Liver (tissue), 9 donors: ENCODE data around the gene CD40. TPM values are rescaled to one million over a fixed set of nuclear protein-coding genes. Genes with fewer than 3 reads are reported as not detected.

Experiments
- DNase-seq: peaks from one replicate; pipeline ENCODE4 v3.0.0-alpha.2; 2017; ENCODE audit warnings: low spot score
- H3K27ac ChIP-seq, 2 donors: one replicate each; pipeline ENCODE4 v1.7.0; 2013; ENCODE audit warnings: inconsistent platforms in 2 of 2, low read length in 2 of 2, control low read depth in 1 of 2, low read depth in 1 of 2, mild to moderate bottlenecking in 1 of 2
- H3K27me3 ChIP-seq, 4 donors: one replicate each; pipeline versions ENCODE4 v1.6.1 to v1.7.0; 2013; ENCODE audit warnings: low read length in 3 of 4, inconsistent platforms in 1 of 4, mild to moderate bottlenecking in 1 of 4, moderate library complexity in 1 of 4; ENCODE audit not compliant: control insufficient read depth in 4 of 4, insufficient read depth in 4 of 4
- H3K36me3 ChIP-seq, 4 donors: one replicate each; pipeline versions ENCODE4 v1.6.1 to v1.7.0; 2013; ENCODE audit warnings: low read length in 3 of 4, mild to moderate bottlenecking in 3 of 4, low read depth in 1 of 4, moderate library complexity in 1 of 4; ENCODE audit not compliant: control insufficient read depth in 4 of 4, insufficient read depth in 3 of 4
- H3K4me1 ChIP-seq, 4 donors: one replicate each; pipeline versions ENCODE4 v1.6.1 to v1.7.0; 2013; ENCODE audit warnings: low read length in 3 of 4, mild to moderate bottlenecking in 3 of 4, moderate library complexity in 1 of 4; ENCODE audit not compliant: control insufficient read depth in 4 of 4, insufficient read depth in 4 of 4
- H3K4me3 ChIP-seq, 3 donors: one replicate each; pipeline versions ENCODE4 v1.6.1 to v1.7.0; 2013; ENCODE audit warnings: low read length in 3 of 3, control low read depth in 1 of 3, low read depth in 1 of 3, mild to moderate bottlenecking in 1 of 3
- H3K9ac ChIP-seq, 2 donors: one replicate each; pipeline ENCODE4 v1.7.0; 2013; ENCODE audit warnings: low read length in 2 of 2, mild to moderate bottlenecking in 2 of 2, moderate library complexity in 2 of 2, control low read depth in 1 of 2, low read depth in 1 of 2
- H3K9me3 ChIP-seq, 4 donors: one replicate each; pipeline versions ENCODE4 v1.6.1 to v1.7.0; 2013; ENCODE audit warnings: low read length in 3 of 4; ENCODE audit not compliant: control insufficient read depth in 4 of 4
- ATF3 ChIP-seq: IDR thresholded peaks from 2 replicates; pipeline ENCODE4 v1.6.1; 2016; ENCODE audit warnings: antibody characterized with exemption
- EGR1 ChIP-seq, 2 donors: IDR thresholded peaks; 2 replicates each; pipeline ENCODE4 v1.6.1; 2016 to 2018; ENCODE audit warnings: antibody characterized with exemption in 2 of 2, low read depth in 2 of 2
- GABPA ChIP-seq, 2 donors: IDR thresholded peaks in 1 of 2; conservative IDR thresholded peaks in 1 of 2; 2 replicates each; pipeline ENCODE4 v1.6.1; 2016; ENCODE audit warnings: antibody characterized with exemption in 2 of 2, mild to moderate bottlenecking in 1 of 2, moderate library complexity in 1 of 2
- JUND ChIP-seq, 2 donors: IDR thresholded peaks; 2 replicates each; pipeline ENCODE4 v1.6.1; 2016; ENCODE audit warnings: antibody characterized with exemption in 2 of 2
- RAD21 ChIP-seq, 2 donors: IDR thresholded peaks; 2 replicates each; pipeline ENCODE4 v1.6.1; 2016; ENCODE audit warnings: antibody characterized with exemption in 2 of 2, mild to moderate bottlenecking in 2 of 2
- REST ChIP-seq: IDR thresholded peaks from 2 replicates; pipeline ENCODE4 v1.6.1; 2016; ENCODE audit warnings: antibody characterized with exemption, mild to moderate bottlenecking
- RXRA ChIP-seq, 2 donors: IDR thresholded peaks; 2 replicates each; pipeline ENCODE4 v1.6.1; 2017 to 2018; ENCODE audit warnings: antibody characterized with exemption in 2 of 2, mild to moderate bottlenecking in 1 of 2
- SP1 ChIP-seq: IDR thresholded peaks from 2 replicates; pipeline ENCODE4 v1.6.1; 2018; ENCODE audit warnings: antibody characterized with exemption, mild to moderate bottlenecking
- TAF1 ChIP-seq: conservative IDR thresholded peaks from 2 replicates; pipeline ENCODE4 v1.6.1; 2016; ENCODE audit warnings: antibody characterized with exemption, mild to moderate bottlenecking
- YY1 ChIP-seq: IDR thresholded peaks from 2 replicates; pipeline ENCODE4 v1.6.1; 2016; ENCODE audit warnings: antibody characterized with exemption, mild to moderate bottlenecking
- WGBS: extraction: QIAGEN DNeasy Blood & Tissue Kit; methylation state at CpG from one replicate; pipeline ENCODE4 v1.1.7; 2013; 5-methylcytosine and 5-hydroxymethylcytosine counted together
- polyA plus RNA-seq, 2 donors: library from polyadenylated mRNA; stranded (reverse) in 1 of 2; unstranded in 1 of 2; fragments of 200-250 nt in 1 of 2; fragments of >200 nt in 1 of 2; fragmentation: Nextera tagmentation in 1 of 2; extraction: Ambion mirVana in 1 of 2; gene quantifications; one replicate each; pipeline versions ENCODE4 v1.2.1 to v1.2.3, GENCODE V29; 2013 to 2015
- total RNA-seq, 2 donors: library from RNA; depleted of rRNA; stranded (reverse); fragments of >200 nt; gene quantifications; one replicate each; pipeline ENCODE4 v1.2.3, GENCODE V29; 2014
- TF ChIP-seq, protein P1 (sequence below): fragments of 150-350 bp; IDR thresholded peaks from 2 replicates; pipeline ENCODE4 v1.5.1; 2017; ENCODE audit warnings: improper control_type of control experiment, low read depth, low read length; ENCODE audit not compliant: missing input control
- TF ChIP-seq, protein P2 (sequence below): IDR thresholded peaks from 2 replicates; pipeline ENCODE4 v1.6.1; 2016; ENCODE audit warnings: antibody characterized with exemption
- donor health status: healthy.
- donor health status: healthy.
- donor health status: healthy.
- donor health status: healthy.
- donor health status: healthy.

The CD40 gene
- total and polyA plus RNA-seq, 4 donors: 2.2 to 9.4 (median 6.0) TPM

- no peak overlapping the region for H3K27ac ChIP-seq
- 45% methylated on average over 4 of the region's 4 CpGs for WGBS
- no peaks in the 10 kb centered on the region for H3K36me3 ChIP-seq
- no peak overlapping the region for H3K9ac ChIP-seq
- no peaks in the 10 kb centered on the region for H3K9me3 ChIP-seq
- no peaks in the 10 kb centered on the region for H3K27me3 ChIP-seq
- DNase-seq: no peak
- H3K4me3 ChIP-seq: no peak overlapping the region
- peaks cover 16 to 58% (median 42%) of the 10 kb centered on the region in 4 donors for H3K4me1 ChIP-seq
- TF ChIP-seq JUND (IDR thresholded peaks at IDR 0.05): peak; percentile 56 to 70
- no peak for TF ChIP-seq YY1
These were observed 32.8 kb upstream of the CD40 start for GRCh38 chr20:46085179-46085851.

DNA sequence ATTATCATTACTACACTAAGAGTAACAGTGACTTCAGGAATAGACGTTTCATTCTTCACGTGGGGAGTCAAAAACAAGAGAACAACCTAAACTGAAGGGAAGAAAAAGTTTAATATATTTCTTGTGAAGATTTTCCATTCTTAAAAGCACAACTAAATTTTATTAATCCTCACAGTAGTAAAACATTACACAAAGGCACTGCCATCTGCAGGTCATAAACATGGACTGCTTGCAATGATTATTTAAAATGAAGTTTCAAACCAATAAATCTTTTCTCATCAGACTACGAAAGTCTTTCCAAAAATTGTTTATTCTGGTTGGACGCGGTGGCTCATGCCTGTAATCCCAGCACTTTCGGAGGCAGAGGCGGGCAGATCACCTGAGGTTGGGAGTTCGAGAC, 31.0 kb upstream of the CD40 start:
- DNase-seq: no peak
- TF ChIP-seq EGR1 (IDR thresholded peaks at IDR 0.05; ENCODE audit: low read depth in 2 of 2): no peak
- TF ChIP-seq RAD21 (IDR thresholded peaks at IDR 0.05): peak; percentile 49 to 54
- TF ChIP-seq, protein P1, sequence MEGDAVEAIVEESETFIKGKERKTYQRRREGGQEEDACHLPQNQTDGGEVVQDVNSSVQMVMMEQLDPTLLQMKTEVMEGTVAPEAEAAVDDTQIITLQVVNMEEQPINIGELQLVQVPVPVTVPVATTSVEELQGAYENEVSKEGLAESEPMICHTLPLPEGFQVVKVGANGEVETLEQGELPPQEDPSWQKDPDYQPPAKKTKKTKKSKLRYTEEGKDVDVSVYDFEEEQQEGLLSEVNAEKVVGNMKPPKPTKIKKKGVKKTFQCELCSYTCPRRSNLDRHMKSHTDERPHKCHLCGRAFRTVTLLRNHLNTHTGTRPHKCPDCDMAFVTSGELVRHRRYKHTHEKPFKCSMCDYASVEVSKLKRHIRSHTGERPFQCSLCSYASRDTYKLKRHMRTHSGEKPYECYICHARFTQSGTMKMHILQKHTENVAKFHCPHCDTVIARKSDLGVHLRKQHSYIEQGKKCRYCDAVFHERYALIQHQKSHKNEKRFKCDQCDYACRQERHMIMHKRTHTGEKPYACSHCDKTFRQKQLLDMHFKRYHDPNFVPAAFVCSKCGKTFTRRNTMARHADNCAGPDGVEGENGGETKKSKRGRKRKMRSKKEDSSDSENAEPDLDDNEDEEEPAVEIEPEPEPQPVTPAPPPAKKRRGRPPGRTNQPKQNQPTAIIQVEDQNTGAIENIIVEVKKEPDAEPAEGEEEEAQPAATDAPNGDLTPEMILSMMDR: peak; percentile 37
- no peaks in the 10 kb centered on the region for H3K27me3 ChIP-seq
- no peak overlapping the region for H3K27ac ChIP-seq
- peaks cover 16 to 60% (median 43%) of the 10 kb centered on the region in 4 donors for H3K4me1 ChIP-seq
- no peak overlapping the region for H3K4me3 ChIP-seq
- H3K9ac ChIP-seq: no peak overlapping the region
- 48% methylated on average over 8 of the region's 8 CpGs for WGBS
- no peaks in the 10 kb centered on the region for H3K36me3 ChIP-seq
- no peaks in the 10 kb centered on the region for H3K9me3 ChIP-seq

- TF ChIP-seq SP1: no peak
- no peak for TF ChIP-seq YY1
- no peak for TF ChIP-seq GABPA (IDR thresholded peaks at IDR 0.05 in 1 of 2, conservative IDR thresholded peaks at IDR 0.05 in 1 of 2)
- TF ChIP-seq RXRA (IDR thresholded peaks at IDR 0.05): no peak
- TF ChIP-seq ATF3: no peak
- no peak for TF ChIP-seq REST
- TF ChIP-seq, protein P1: no peak
- TF ChIP-seq JUND (IDR thresholded peaks at IDR 0.05): no peak
- no peak for TF ChIP-seq TAF1
- no peak for TF ChIP-seq EGR1 (IDR thresholded peaks at IDR 0.05; ENCODE audit: low read depth in 2 of 2)
- TF ChIP-seq, protein P2, sequence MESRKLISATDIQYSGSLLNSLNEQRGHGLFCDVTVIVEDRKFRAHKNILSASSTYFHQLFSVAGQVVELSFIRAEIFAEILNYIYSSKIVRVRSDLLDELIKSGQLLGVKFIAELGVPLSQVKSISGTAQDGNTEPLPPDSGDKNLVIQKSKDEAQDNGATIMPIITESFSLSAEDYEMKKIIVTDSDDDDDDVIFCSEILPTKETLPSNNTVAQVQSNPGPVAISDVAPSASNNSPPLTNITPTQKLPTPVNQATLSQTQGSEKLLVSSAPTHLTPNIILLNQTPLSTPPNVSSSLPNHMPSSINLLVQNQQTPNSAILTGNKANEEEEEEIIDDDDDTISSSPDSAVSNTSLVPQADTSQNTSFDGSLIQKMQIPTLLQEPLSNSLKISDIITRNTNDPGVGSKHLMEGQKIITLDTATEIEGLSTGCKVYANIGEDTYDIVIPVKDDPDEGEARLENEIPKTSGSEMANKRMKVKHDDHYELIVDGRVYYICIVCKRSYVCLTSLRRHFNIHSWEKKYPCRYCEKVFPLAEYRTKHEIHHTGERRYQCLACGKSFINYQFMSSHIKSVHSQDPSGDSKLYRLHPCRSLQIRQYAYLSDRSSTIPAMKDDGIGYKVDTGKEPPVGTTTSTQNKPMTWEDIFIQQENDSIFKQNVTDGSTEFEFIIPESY: no peak
- H3K4me1 ChIP-seq: peaks cover 16 to 51% (median 39%) of the 10 kb centered on the region in 4 donors
- no peak for DNase-seq
These were observed 29.5 kb upstream of the CD40 start for GRCh38 chr20:46088409-46089166.

More at GRCh38 chr20:46088409-46089166, 29.5 kb upstream of the CD40 start:
- WGBS: 1% methylated on average over 22 of the region's 22 CpGs
- H3K9me3 ChIP-seq: no peaks in the 10 kb centered on the region
- no peaks in the 10 kb centered on the region for H3K27me3 ChIP-seq
- H3K27ac ChIP-seq: peak overlapping the region; percentile 95 to 97
- H3K9ac ChIP-seq: peak overlapping the region; percentile 86
- peak overlapping the region; percentile 87 to 98 (median 94) for H3K4me3 ChIP-seq
- H3K36me3 ChIP-seq: no peaks in the 10 kb centered on the region
